Activated CD8-positive, alpha-beta memory T cell treated with anti-CD3 and anti-CD28 coated beads, Interleukin-2, amount 50 U/mL, for 1 hour (primary cell): Measurements from ENCODE around the gene TMEM247.
"Not testable (repeated sequence)": the region's sequence is repeated elsewhere in the genome, so short reads cannot be mapped to it uniquely, and the experiment has no call there.

Experiments
- DNase-seq: peaks from one replicate; pipeline ENCODE4 v3.0.0-alpha.2; 2020; ENCODE audit errors: extremely low read depth

Gene TMEM247

GRCh38 chr2:46458763-46459500, 20.4 kb upstream of the TMEM247 start:
- no peak for DNase-seq

- no peak for DNase-seq
These were observed 19.7 kb upstream of the TMEM247 start for GRCh38 chr2:46459694-46460093.

GRCh38 chr2:46460241-46460921, 19.0 kb upstream of the TMEM247 start:
- no peak for DNase-seq

GRCh38 chr2:46461011-46461674, 18.2 kb upstream of the TMEM247 start:
- peak; percentile 17 for DNase-seq

GRCh38 chr2:46461709-46462171, 17.6 kb upstream of the TMEM247 start:
- DNase-seq = no peak

GRCh38 chr2:46462936-46463335, 16.4 kb upstream of the TMEM247 start:
- DNase-seq = no peak

GRCh38 chr2:46469116-46469515, 10.2 kb upstream of the TMEM247 start:
- no peak for DNase-seq

- no peak for DNase-seq
These were observed 9.7 kb upstream of the TMEM247 start for GRCh38 chr2:46469700-46470099.

- no peak for DNase-seq
These were observed 9.2 kb upstream of the TMEM247 start for GRCh38 chr2:46470114-46470628.

- DNase-seq = no peak
These were observed 8.3 kb upstream of the TMEM247 start for GRCh38 chr2:46471019-46471583.

GRCh38 chr2:46471697-46472096, 7.7 kb upstream of the TMEM247 start:
- no peak for DNase-seq

- DNase-seq = not testable (repeated sequence)
These were observed 7.2 kb upstream of the TMEM247 start for GRCh38 chr2:46472165-46472564.

- DNase-seq = not testable (repeated sequence)
These were observed 1.9 kb upstream of the TMEM247 start for GRCh38 chr2:46477462-46477861.

- DNase-seq = no peak
These were observed 1.4 kb upstream of the TMEM247 start for GRCh38 chr2:46477925-46478324.

- no peak for DNase-seq
These were observed 1.2 kb downstream of the TMEM247 start for GRCh38 chr2:46480562-46480961.

- no peak for DNase-seq
These were observed 2.1 kb downstream of the TMEM247 start for GRCh38 chr2:46481198-46482193.

- no peak for DNase-seq
These were observed 3.1 kb downstream of the TMEM247 start for GRCh38 chr2:46482490-46482889.

GRCh38 chr2:46485002-46485401, 5.6 kb downstream of the TMEM247 start:
- no peak for DNase-seq

GRCh38 chr2:46486436-46486835, 7.1 kb downstream of the TMEM247 start:
- no peak for DNase-seq

- DNase-seq = no peak
These were observed 8.4 kb downstream of the TMEM247 start for GRCh38 chr2:46487667-46488335.
